GM21367 (cell line): ENCODE data around the gene PCDHGA6.
"Not testable (repeated sequence)": the region's sequence is repeated elsewhere in the genome, so short reads cannot be mapped to it uniquely, and the experiment has no call there.

ENCODE experiments used
- ATAC-seq: cut with Tn5 transposase; IDR thresholded peaks from one replicate; pipeline ENCODE4 v1.9.1; 2021; ENCODE audit not compliant: unreplicated experiment

PCDHGA6 gene

DNA sequence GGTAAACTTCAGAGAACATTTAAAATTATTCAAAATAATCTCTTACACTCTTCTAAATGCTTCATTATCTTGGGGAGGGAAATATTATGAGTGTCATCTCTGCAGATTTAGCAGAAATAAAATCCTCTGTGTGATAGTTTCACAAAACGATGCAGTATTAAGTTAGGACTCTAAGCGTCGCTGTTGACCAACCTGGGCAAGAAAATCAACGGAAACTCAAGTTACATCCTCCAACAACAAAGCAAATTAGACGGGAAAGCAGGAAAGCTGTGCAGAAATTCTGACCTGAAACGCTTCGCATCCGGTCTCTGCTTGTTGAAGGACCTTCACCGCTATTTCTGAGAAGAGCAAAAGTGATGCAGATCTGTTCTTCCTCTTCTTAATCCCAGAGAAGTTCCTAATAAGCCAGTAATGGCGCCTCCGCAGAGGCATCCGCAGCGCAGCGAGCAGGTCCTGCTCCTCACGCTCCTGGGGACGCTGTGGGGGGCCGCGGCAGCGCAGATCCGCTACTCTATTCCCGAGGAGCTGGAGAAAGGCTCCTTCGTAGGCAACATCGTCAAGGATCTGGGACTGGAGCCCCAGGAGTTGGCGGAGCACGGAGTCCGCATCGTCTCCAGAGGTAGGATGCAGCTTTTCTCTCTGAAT is at the start of gene PCDHGA6:
Gene PCDHGA6 (plus strand): TSS at position 219 of the 645 bp plus-strand sequence. CDS start 193 bp downstream, at position 412.
- no peak for ATAC-seq

DNA sequence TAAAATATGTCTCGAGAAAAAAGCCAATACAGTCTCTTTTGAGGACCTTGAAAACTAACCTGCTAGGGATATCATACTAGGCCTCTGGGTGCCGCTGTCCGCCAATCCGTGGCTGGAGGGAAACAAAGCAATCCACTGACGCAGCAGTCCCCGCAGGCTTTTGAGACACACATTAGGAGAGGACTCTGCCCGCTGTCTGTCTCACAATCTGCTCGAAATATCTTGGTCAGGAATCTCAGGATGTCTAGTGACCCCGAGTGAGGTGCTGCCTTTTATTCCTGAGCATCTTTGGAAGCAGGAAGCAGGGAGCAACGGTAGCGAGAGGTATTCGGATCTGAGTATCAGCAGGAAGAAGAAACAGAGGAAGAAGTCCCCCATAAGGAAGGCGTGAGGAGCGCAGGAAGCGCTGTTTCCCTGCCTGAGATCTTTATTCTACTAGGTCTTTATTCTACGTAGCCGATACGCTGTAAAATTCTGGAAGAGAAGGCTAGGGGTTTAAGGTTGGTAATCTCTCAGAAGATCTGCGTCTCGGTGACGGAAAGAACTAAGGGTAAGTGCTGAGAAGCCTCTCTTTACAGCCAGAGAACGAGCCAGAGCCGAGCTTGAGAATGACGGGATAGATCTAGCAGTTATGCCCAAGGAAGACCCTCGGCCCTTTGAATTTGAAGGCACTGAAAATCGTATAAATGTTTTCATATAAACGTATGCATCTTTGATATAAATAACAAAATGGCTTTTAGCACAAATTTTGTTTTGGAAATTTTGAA is 47.4 kb upstream of the PCDHGA6 start:
- ATAC-seq: peak; percentile 65

DNA sequence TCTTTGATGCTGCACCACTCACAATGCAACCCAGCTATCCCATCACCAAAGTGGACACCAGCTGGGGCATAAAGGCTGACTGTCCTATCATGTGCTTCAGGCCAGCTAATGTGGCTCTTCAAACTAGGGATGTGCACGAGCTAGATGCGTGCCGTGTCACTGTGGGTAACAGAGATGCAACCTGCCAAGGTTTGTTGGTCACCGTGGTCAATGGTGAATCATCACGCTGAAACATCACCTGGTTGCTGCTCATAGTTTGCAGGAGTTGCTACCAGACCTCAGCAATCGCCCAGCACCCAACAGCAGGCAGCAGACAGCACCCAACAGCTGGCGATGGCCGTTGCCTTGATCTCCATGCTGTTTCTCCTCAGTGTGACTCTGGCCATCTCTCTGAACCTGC is 45.5 kb upstream of the PCDHGA6 start:
- no peak for ATAC-seq

DNA sequence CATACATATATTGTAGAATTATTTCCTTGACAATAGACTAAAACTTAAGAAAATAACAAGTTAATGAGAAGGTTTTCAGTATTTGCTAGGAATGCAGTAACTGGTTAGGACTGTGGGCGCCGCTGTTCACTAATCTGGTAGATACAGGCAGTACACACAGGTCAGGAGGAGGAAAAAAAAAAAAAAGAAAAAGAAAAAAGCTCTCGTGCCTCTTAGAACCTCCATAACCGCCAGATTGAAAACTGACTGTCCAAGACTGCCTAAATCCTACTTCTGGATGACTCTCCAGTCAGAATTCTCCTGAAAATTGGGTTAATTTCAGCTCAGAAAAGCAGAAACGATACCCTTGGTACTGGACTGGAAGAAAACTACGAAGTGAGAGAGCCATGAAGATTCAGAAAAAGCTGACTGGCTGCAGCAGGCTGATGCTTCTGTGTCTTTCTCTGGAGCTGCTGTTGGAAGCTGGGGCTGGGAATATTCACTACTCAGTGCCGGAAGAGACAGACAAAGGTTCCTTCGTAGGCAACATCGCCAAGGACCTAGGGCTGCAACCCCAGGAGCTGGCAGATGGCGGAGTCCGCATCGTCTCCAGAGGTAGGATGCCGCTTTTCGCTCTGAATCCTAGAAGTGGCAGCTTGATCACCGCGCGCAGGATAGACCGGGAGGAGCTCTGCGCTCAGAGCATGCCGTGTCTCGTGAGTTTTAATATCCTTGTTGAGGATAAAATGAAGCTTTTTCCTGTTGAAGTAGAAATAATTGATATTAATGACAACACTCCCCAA is 43.2 kb upstream of the PCDHGA6 start, which contains the start of gene PCDHGA1:
Gene PCDHGA1 (plus strand): TSS at position 216 of the 782 bp plus-strand sequence.
- no peak for ATAC-seq

DNA sequence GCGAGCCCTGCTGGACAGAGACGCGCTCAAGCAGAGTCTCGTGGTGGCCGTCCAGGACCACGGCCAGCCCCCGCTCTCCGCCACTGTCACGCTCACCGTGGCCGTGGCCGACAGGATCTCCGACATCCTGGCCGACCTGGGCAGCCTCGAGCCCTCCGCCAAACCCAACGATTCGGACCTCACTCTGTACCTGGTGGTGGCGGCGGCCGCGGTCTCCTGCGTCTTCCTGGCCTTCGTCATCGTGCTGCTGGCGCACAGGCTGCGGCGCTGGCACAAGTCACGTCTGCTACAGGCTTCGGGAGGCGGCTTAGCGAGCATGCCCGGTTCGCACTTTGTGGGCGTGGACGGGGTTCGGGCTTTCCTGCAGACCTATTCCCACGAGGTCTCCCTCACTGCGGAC is 41.1 kb upstream of the PCDHGA6 start:
- ATAC-seq: not testable (repeated sequence)

DNA sequence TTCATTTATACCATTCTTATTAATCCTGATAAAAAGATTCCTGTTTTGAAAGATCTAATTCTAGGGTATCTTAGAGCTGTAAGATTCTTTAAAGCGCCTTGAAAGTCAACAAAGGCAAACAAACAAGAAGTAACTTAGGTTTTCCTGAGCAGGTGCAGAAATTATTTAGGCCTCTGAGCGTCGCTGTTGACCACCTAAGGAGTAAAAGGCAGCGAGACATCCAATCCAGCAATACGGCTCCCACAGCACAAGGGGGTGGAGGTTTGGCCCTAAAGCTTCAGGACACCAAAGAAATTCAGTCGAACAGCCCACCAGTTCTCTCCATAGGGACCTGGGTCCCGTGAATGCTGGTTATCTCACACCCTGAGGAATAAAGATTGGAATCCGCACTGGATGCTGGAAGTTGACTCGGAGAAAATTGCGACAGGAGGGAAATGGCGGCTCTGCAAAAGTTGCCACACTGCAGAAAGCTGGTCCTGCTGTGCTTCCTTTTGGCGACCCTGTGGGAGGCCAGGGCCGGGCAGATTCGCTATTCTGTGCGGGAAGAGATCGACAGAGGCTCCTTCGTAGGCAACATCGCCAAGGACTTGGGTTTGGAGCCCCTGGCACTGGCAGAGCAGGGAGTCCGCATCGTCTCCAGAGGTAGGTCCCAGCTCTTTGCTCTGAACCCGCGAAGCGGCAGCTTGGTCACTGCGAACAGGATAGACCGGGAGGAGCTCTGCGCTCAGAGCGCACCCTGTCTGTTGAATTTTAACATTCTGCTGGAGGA is 35.0 kb upstream of the PCDHGA6 start, which contains the start of gene PCDHGA2:
Gene PCDHGA2 (plus strand): TSS at position 223 of the 769 bp plus-strand sequence.
- ATAC-seq: no peak

DNA sequence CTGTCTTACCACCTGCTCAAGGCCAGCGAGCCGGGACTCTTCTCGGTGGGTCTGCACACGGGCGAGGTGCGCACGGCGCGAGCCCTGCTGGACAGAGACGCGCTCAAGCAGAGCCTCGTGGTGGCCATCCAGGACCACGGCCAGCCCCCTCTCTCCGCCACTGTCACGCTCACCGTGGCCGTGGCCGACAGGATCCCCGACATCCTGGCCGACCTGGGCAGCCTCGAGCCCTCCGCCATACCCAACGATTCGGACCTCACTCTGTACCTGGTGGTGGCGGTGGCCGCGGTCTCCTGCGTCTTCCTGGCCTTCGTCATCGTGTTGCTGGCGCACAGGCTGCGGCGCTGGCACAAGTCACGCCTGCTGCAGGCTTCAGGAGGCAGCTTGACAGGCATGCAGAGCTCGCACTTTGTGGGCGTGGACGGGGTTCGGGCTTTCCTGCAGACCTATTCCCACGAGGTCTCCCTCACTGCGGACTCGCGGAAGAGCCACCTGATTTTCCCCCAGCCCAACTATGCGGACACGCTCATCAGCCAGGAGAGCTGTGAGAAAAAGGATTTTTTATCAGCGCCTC is 32.8 kb upstream of the PCDHGA6 start:
- ATAC-seq: not testable (repeated sequence)

DNA sequence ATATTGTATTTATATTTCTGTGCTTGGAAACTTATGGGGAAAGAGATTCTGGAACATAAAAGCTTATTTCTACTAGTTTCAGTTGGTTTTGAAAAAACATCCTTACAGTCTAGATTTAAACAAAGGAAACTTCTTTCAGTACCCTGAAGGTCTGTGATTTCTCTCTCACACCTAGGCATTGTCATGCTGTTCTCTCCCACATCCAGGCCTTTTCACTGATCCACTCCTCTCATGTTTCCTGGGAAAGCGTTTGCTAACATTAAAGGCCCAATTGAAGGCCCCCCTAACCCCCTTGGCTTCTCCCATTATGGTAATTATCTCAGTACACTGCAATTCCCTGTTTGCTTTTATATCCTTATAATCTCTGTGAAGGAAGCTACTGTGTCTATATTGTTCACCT is 30.9 kb upstream of the PCDHGA6 start:
- ATAC-seq: no peak

DNA sequence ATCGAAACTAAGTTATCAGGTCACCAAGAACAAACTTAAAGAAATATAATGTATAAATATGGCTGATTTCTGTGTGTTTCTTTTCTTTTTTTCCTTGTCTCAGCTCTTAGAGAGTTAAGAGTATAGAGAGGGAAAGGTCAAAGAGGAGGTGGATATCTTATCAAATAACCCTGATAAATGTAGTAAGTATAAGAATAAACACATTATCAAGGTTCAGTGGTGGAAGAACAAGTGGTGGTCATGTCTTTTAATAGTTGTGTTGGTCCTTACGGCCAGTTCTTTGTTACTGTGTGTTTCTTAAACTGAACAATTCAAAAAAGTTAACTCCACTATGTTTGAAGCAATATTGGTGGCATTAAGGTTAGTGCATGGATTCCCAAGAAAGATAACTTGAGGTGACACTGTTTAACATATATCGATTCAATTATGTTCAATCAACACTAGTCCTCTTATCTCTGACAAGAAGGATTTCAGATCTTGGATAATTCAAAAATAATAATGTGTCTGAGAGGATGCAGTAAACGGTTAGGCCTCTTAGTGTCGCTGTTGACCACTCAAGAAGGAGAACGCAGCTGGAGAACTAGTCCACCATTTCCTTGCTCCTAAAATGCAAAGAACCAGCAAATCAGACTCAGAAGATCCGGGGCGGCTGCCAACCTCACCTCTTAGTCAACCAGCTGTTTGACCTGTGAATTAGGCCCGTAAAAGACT is 30.3 kb upstream of the PCDHGA6 start, which contains the start of gene PCDHGA3:
Gene PCDHGA3 (plus strand): TSS at position 588 of the 711 bp plus-strand sequence. CDS start 205 bp downstream, outside the sequence.
- no peak for ATAC-seq

DNA sequence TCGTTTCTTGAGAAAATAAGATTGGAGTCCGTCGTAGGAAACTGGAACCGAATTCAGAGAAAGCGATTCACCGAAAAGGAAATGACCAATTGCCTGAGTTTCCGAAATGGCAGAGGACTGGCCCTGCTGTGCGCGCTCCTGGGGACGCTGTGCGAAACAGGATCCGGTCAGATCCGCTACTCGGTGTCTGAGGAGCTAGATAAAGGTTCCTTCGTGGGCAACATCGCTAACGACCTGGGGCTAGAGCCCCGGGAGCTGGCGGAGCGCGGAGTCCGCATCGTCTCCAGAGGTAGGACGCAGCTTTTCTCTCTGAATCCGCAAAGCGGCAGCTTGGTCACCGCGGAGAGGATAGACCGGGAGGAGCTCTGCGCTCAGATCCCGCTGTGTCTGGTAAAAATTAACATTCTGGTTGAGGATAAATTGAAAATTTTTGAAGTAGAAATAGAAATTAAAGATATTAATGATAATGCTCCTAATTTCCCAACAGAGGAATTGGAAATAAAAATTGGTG is 29.7 kb upstream of the PCDHGA6 start:
- ATAC-seq: no peak

DNA sequence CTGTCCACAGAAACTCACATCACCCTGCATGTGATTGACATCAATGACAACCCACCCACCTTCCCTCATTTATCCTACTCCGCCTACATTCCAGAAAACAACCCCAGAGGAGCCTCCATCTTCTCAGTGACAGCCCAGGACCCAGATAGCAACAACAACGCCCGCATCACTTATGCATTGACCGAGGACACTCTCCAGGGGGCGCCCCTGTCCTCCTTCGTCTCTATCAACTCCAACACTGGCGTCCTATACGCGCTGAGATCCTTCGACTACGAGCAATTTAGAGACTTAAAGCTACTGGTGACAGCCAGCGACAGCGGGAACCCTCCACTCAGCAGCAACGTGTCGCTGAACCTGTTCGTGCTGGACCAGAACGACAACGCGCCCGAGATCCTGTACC is 28.4 kb upstream of the PCDHGA6 start:
- ATAC-seq: no peak

DNA sequence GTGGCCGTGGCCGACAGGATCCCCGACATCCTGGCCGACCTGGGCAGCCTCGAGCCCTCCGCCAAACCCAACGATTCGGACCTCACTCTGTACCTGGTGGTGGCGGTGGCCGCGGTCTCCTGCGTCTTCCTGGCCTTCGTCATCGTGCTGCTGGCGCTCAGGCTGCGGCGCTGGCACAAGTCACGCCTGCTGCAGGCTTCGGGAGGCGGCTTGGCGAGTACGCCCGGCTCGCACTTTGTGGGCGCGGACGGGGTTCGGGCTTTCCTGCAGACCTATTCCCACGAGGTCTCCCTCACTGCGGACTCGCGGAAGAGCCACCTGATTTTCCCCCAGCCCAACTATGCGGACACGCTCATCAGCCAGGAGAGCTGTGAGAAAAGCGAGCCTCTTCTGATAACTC is 27.7 kb upstream of the PCDHGA6 start:
- ATAC-seq: not testable (repeated sequence)

DNA sequence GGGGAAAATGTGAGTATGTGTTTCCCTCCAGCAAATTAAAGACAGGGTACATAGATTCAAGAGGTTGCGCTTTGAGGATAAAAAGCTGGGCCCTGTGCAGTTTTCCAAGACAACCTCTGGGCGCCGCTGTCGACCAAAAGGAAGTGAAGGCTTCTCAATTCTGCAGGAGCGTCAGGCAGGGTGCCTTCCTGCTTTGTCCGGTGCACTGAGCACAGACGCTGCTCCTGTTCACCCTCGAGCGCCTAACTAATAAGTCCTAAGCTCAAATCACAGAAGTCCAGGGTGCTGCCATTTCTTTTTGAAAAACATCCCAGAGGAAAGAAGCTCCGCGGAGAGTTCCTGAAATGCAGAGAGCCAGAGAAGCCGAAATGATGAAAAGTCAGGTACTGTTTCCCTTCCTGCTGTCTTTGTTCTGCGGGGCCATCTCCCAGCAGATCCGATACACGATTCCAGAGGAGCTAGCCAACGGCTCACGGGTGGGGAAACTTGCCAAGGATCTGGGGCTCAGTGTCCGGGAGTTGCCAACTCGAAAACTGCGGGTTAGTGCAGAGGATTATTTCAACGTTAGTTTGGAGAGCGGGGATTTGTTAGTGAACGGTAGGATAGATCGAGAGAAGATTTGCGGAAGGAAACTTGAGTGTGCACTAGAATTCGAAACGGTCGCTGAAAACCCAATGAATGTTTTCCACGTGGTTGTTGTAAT is 23.6 kb upstream of the PCDHGA6 start, which contains the start of gene PCDHGB1:
Gene PCDHGB1 (plus strand): TSS at position 183 of the 703 bp plus-strand sequence. CDS start 162 bp downstream, at position 345.
- ATAC-seq: peak; percentile 83

DNA sequence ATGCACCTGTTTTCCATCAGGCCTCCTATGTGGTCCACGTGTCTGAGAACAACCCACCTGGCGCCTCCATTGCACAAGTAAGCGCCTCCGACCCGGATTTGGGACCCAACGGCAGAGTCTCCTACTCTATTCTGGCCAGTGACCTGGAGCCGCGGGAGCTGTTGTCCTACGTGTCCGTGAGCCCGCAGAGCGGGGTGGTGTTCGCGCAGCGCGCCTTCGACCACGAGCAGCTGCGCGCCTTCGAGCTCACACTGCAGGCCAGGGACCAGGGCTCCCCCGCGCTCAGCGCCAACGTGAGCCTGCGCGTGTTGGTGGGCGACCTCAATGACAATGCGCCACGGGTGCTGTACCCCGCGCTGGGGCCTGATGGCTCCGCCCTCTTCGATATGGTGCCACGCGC is 22.1 kb upstream of the PCDHGA6 start:
- no peak for ATAC-seq

DNA sequence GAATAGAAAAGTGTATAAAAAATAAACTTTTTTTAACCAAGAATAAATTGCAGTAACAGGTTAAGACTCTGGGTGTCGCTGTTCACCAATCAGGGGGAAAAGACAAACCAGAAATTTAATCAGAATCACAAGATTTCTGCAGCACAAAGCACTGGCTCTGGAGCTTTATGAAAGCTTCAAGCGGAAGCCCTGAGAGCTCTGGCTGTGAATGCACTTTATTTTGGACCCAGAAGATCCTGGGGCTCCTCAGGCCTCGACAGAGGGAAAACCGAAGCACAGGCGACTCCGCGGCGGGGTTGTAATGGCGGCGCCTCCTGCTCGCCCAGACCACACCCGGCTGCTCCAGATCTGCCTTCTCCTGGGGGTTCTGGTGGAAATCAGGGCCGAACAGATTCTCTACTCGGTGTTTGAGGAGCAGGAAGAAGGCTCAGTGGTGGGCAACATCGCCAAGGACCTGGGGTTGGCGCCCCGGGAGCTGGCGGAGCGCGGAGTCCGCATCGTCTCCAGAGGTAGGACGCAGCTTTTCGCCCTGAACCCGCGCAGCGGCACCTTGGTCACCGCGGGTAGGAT is 18.7 kb upstream of the PCDHGA6 start, which contains the start of gene PCDHGA4:
Gene PCDHGA4 (plus strand): TSS at position 122 of the 570 bp plus-strand sequence. CDS start 87 bp downstream, at position 209.
- no peak for ATAC-seq

DNA sequence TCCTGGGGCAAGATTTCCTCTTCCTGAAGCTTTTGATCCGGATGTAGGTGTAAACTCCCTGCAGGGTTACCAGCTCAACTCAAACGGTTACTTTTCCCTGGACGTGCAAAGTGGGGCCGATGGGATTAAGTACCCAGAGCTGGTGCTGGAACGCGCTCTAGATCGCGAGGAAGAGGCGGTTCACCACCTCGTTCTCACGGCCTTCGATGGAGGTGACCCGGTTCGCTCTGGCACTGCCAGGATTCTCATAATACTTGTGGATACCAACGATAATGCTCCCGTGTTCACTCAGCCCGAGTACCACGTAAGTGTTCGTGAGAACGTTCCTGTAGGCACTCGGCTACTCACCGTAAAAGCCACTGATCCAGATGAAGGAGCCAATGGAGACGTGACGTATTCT is 18.1 kb upstream of the PCDHGA6 start:
- ATAC-seq: no peak

DNA sequence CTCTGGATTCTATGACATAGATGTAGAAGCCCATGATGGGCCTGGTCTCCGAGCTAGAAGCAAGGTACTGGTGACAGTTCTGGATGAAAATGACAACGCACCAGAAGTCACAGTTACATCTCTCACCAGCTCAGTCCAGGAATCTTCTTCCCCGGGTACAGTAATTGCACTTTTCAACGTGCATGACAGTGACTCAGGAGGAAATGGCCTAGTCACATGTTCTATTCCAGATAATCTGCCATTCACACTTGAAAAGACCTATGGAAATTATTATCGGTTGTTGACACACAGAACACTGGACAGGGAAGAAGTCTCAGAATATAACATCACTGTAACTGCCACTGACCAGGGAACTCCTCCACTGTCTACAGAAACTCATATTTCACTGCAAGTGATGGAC is 17.6 kb upstream of the PCDHGA6 start:
- ATAC-seq: no peak

DNA sequence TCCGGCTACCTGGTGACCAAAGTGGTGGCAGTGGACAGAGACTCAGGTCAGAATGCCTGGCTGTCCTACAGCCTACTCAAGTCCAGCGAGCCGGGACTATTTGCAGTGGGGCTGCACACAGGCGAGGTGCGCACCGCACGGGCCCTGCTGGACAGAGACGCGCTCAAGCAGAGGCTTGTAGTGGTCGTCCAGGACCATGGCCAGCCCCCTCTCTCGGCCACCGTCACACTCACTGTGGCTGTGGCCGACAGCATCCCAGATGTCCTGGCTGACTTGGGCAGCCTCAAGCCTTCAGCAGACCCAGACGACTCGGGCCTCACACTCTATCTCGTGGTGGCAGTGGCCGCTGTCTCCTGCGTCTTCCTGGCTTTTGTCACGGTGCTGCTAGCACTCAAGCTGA is 16.7 kb upstream of the PCDHGA6 start:
- ATAC-seq: no peak
